ENCODE measurements around the gene NCAPH2. TPM values are rescaled to one million over a fixed set of nuclear protein-coding genes. Genes with fewer than 3 reads are reported as not detected.

Gene NCAPH2
- total RNA-seq, 2 experiments from 2014 or later, result 184 to 185 TPM

DNA sequence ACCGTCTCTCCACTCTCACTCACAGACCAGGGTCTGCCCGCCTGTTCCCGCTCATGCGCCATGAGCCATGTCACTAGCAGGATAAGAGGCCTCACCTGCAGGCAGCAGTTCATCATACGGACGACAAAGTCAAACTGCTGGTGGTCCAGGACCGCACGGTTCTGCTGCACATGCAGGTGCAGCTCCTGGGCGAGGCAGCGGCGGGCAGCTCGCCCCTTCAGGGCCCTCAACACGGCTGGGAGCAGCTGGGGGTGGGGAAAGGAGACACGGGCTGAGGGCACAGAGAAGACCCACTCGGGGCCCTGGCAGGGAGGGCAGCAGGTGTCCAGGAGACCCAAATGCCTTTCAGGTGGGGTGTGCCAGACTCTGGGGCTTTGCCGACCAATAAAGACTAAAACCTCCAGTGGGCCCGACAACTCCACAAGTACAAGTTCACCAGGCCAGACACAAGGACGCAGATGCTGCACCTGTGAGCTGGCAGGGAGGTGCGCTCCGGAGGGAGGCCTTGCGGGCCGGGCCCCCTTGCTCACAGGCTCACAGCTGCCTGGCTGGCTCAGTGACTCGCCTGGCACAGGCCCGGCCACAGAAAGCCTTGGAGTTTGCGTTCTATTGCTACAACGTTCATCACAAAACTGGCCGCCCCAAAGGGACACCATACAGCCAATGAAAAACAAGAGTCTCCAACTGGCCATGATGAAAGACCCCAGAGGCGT is 44.7 kb upstream of the NCAPH2 start:
- ATAC-seq (ENCODE audit: poor library complexity) (no peak), DNase-seq (no peak)
- POLR2A ChIA-PET, result interaction anchor here (1.1 kb wide), 1 partner anchor 12 kb away, joined by 3 read pairs; no protein-coding TSS in a partner anchor
- no peak for TF ChIP-seq CTCF (IDR thresholded peaks at IDR 0.05)
- Histone ChIP-seq H3K4me3 (ENCODE audit: low read length) (no peak overlapping the region), H3K36me3 (ENCODE audit: insufficient read depth, low read length) (peaks cover 99% of the 10 kb centered on the region), H3K4me1 (ENCODE audit: insufficient read depth, low read length) (peaks cover 13% of the 10 kb centered on the region), H3K27ac (ENCODE audit: low read depth in 1 of 2, low read length in 2 of 2) (peak overlapping the region in 1 of 2 donors; percentile 25), H3K27me3 (ENCODE audit: control insufficient read depth in 1 of 2, insufficient read depth in 2 of 2, low read length in 2 of 2) (no peaks in the 10 kb centered on the region), H3K9me3 (ENCODE audit: control insufficient read depth in 1 of 2, insufficient read depth in 1 of 2, low read length in 2 of 2) (no peaks in the 10 kb centered on the region)
- Mint-ChIP-seq H3K27me3 (no peaks in the 10 kb centered on the region), H3K4me3 (no peak overlapping the region), H3K9me3 (no peaks in the 10 kb centered on the region), H3K27ac (no peak overlapping the region), H3K36me3 (ENCODE audit: low read depth) (peaks cover 69% of the 10 kb centered on the region), H3K4me1 (ENCODE audit: low read depth) (peaks cover 6% of the 10 kb centered on the region)
- CTCF ChIA-PET, result no interaction called here
- intact Hi-C loops (cut with DNase I, micrococcal nuclease), result no loop called here

GRCh38 chr22:50464451-50464850 is 43.6 kb upstream of the NCAPH2 start:
- ChIA-PET CTCF (no interaction called here), POLR2A (no interaction called here)
- no peak for DNase-seq
- peaks cover 24% of the 10 kb centered on the region for H3K4me1 ChIP-seq (ENCODE audit: insufficient read depth, low read length)
- Mint-ChIP-seq H3K27ac (no peak overlapping the region), H3K27me3 (no peaks in the 10 kb centered on the region), H3K4me3 (no peak overlapping the region), H3K9me3 (no peaks in the 10 kb centered on the region), H3K4me1 (ENCODE audit: low read depth) (peaks cover 17% of the 10 kb centered on the region), H3K36me3 (ENCODE audit: low read depth) (peaks cover 69% of the 10 kb centered on the region)
- no peak overlapping the region for H3K4me3 ChIP-seq (ENCODE audit: low read length)
- no peaks in the 10 kb centered on the region for H3K27me3 ChIP-seq (ENCODE audit: control insufficient read depth in 1 of 2, insufficient read depth in 2 of 2, low read length in 2 of 2)
- ATAC-seq (ENCODE audit: poor library complexity), result no peak
- no peak for TF ChIP-seq CTCF (IDR thresholded peaks at IDR 0.05)
- H3K36me3 ChIP-seq (ENCODE audit: insufficient read depth, low read length), result peaks cover 89% of the 10 kb centered on the region
- no peaks in the 10 kb centered on the region for H3K9me3 ChIP-seq (ENCODE audit: control insufficient read depth in 1 of 2, insufficient read depth in 1 of 2, low read length in 2 of 2)
- intact Hi-C loops (cut with DNase I, micrococcal nuclease), result no loop called here
- H3K27ac ChIP-seq (ENCODE audit: low read depth in 1 of 2, low read length in 2 of 2), result peak overlapping the region in 1 of 2 donors; percentile 29

DNA sequence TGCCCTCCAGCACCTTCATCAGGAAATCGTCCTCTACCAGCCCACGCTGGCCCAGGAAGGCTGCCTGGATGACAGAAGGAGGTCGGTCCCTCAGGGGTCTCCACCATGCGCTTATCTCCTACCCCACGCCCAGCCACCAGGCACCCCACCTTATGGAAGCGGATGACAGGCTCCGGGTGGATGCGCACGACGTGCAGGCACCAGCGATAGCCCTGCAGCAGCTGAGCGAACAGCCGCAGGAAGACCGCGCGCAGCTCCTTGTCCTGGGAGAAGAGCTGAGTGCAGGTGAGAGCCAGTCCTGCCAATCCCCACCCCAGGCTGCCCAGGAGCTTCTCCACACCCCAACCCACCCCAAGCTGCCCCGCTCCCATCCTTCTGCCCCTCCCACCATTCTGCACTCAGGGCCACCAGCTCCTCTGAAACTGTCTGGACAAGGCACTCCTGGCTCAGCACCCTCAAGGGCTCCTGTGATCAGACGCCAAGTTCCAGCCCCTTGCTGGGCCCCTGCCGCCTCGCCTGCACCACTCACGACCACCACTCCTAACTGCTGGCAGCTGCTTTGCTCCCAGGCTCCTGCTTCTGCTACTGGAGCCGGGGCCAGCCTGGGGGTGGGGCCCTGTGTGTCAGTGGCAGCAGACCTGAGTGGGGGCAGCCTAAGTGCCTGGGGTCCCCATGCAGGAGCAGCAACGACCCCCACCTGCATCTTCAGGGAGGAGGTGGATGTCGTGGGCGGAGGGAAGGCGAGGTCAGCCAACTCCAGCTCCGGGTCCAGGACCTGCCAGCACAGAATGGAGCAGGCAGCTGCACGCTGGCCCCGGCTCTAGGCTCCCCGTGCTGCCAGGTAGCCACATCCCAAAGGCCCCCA is 42.7 kb upstream of the NCAPH2 start:
- intact Hi-C loops (cut with DNase I, micrococcal nuclease), result no loop called here
- Mint-ChIP-seq H3K4me1 (ENCODE audit: low read depth) (peaks cover 25% of the 10 kb centered on the region), H3K9me3 (no peaks in the 10 kb centered on the region), H3K27ac (no peak overlapping the region), H3K4me3 (no peak overlapping the region), H3K36me3 (ENCODE audit: low read depth) (peaks cover 75% of the 10 kb centered on the region), H3K27me3 (no peaks in the 10 kb centered on the region)
- no peak for TF ChIP-seq CTCF (IDR thresholded peaks at IDR 0.05)
- ATAC-seq (ENCODE audit: poor library complexity) (no peak), DNase-seq (no peak)
- no peak overlapping the region for H3K4me3 ChIP-seq (ENCODE audit: low read length)
- H3K36me3 ChIP-seq (ENCODE audit: insufficient read depth, low read length), result peaks cover 80% of the 10 kb centered on the region
- no peaks in the 10 kb centered on the region for H3K9me3 ChIP-seq (ENCODE audit: control insufficient read depth in 1 of 2, insufficient read depth in 1 of 2, low read length in 2 of 2)
- no peaks in the 10 kb centered on the region for H3K27me3 ChIP-seq (ENCODE audit: control insufficient read depth in 1 of 2, insufficient read depth in 2 of 2, low read length in 2 of 2)
- POLR2A ChIA-PET, result no interaction called here
- CTCF ChIA-PET, result no interaction called here
- H3K27ac ChIP-seq (ENCODE audit: low read depth in 1 of 2, low read length in 2 of 2), result no peak overlapping the region
- peaks cover 33% of the 10 kb centered on the region for H3K4me1 ChIP-seq (ENCODE audit: insufficient read depth, low read length)
